ENCODE results near the gene PARVG. TPM values are rescaled to one million over a fixed set of nuclear protein-coding genes. Genes with fewer than 3 reads are reported as not detected.

Gene PARVG
- total and polyA plus RNA-seq, 10 of the 15 experiments (the other 5 are each of a cell fraction or from before 2014, with no cell fraction given), result 6.3 to 123 (median 71.9) TPM

DNA sequence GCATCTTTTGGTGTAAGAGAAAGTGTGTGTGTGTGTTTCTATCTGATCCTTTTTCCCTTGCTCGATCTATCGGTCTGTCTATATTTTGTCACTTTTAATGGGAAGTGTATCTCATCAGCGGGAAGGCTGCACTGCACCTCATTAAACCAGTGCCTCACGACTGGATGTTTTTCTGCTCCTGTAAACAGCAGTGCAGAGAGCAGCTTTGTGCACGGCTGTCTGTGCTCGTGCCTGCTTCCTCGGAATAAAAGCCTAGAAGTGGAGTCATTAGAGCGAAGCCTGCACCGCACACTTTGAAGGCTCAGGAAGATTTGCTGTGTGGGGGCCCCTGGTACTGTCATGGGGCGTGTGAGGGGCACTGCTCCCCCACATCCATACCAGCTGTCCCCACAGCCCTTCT is 27.0 kb upstream of the PARVG start:
- Histone ChIP-seq H3K36me3 (ENCODE audit: control insufficient read depth in 2 of 2, insufficient read depth in 2 of 2, low read length in 1 of 2) (peaks cover 3 to 11% of the 10 kb centered on the region in 2 experiments; a peak in 3 of 4 replicates), H3K9ac (ENCODE audit: control insufficient read depth, insufficient read depth, low read length) (no peak overlapping the region), H3K9me3 (replicated peaks; ENCODE audit: control insufficient read depth, insufficient read depth, low read length) (no peaks in the 10 kb centered on the region), H3K79me2 (ENCODE audit: control insufficient read depth, insufficient read depth, low read length) (no peaks in the 10 kb centered on the region), H3K27me3 (replicated peaks in 1 of 2; ENCODE audit: control insufficient read depth in 2 of 2, insufficient read depth in 2 of 2, low read length in 1 of 2) (no peaks in the 10 kb centered on the region), H3K27ac (ENCODE audit: control insufficient read depth, insufficient read depth) (no peak overlapping the region), H2AFZ (ENCODE audit: control insufficient read depth, low read depth, low read length) (no peak overlapping the region), H3K4me3 (no peak overlapping the region), H4K20me1 (ENCODE audit: control insufficient read depth, insufficient read depth) (no peaks in the 10 kb centered on the region), H3K4me2 (ENCODE audit: control insufficient read depth, insufficient read depth) (no peak overlapping the region), H3K4me1 (ENCODE audit: control insufficient read depth, insufficient read depth, low read length) (no peaks in the 10 kb centered on the region)
- SMC1A ChIA-PET (ENCODE audit: uncharacterized antibody, unreplicated experiment), result no interaction called here
- CTCF ChIA-PET, result no interaction called here
- intact Hi-C loops (cut with micrococcal nuclease; ENCODE audit: unreplicated experiment) (no loop called here), in situ Hi-C loops (cut with MboI) (no loop called here)
- RAD21 ChIA-PET (ENCODE audit: unreplicated experiment), result no interaction called here
- TF ChIP-seq MTA3 (IDR thresholded peaks at IDR 0.05; ENCODE audit: borderline replicate concordance, low read length) (no peak), ESRRA (IDR thresholded peaks at IDR 0.05; ENCODE audit: low read length) (no peak), RELA (IDR thresholded peaks at IDR 0.05; ENCODE audit: borderline replicate concordance, partially characterized antibody) (no peak), ZBED1 (IDR thresholded peaks at IDR 0.05; ENCODE audit: borderline replicate concordance) (no peak), CREM (IDR thresholded peaks at IDR 0.05; ENCODE audit: low read depth) (no peak), SREBF1 (IDR thresholded peaks at IDR 0.05; ENCODE audit: low read length) (no peak)
- TF ChIP-seq, protein P1, sequence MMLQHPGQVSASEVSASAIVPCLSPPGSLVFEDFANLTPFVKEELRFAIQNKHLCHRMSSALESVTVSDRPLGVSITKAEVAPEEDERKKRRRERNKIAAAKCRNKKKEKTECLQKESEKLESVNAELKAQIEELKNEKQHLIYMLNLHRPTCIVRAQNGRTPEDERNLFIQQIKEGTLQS (IDR thresholded peaks at IDR 0.05; ENCODE audit: borderline replicate concordance, extremely low read depth, low read depth, low read length), result no peak
- TF ChIP-seq, protein P2, sequence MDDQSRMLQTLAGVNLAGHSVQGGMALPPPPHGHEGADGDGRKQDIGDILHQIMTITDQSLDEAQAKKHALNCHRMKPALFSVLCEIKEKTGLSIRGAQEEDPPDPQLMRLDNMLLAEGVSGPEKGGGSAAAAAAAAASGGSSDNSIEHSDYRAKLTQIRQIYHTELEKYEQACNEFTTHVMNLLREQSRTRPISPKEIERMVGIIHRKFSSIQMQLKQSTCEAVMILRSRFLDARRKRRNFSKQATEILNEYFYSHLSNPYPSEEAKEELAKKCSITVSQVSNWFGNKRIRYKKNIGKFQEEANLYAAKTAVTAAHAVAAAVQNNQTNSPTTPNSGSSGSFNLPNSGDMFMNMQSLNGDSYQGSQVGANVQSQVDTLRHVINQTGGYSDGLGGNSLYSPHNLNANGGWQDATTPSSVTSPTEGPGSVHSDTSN (IDR thresholded peaks at IDR 0.05; ENCODE audit: insufficient replicate concordance, low read depth, low read length), result no peak
- TF ChIP-seq, protein P3, sequence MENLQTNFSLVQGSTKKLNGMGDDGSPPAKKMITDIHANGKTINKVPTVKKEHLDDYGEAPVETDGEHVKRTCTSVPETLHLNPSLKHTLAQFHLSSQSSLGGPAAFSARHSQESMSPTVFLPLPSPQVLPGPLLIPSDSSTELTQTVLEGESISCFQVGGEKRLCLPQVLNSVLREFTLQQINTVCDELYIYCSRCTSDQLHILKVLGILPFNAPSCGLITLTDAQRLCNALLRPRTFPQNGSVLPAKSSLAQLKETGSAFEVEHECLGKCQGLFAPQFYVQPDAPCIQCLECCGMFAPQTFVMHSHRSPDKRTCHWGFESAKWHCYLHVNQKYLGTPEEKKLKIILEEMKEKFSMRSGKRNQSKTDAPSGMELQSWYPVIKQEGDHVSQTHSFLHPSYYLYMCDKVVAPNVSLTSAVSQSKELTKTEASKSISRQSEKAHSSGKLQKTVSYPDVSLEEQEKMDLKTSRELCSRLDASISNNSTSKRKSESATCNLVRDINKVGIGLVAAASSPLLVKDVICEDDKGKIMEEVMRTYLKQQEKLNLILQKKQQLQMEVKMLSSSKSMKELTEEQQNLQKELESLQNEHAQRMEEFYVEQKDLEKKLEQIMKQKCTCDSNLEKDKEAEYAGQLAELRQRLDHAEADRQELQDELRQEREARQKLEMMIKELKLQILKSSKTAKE (IDR thresholded peaks at IDR 0.05; ENCODE audit: low read depth, poor library complexity, severe bottlenecking), result no peak
- DNase-seq (ENCODE audit: low read depth, low spot score), result no peak
- no peak for FAIRE-seq
- POLR2A ChIA-PET, result no interaction called here
- BruUV-seq (replicated peaks), result no TSS peak
- no peak for ATAC-seq
- 97% methylated on average over 10 of the region's 10 CpGs for WGBS (ENCODE audit: insufficient coverage, insufficient replicate concordance, low lambda C conversion rate, missing lambda C conversion rate)

Measured in GM12878 (cell line).